OCI-LY1 (cell line): ENCODE data around the gene ALDOA.

Source experiments
- H2AFZ ChIP-seq: fragments of 200-600 bp; sonication (generic), shearing (Covaris generic); 2 replicates; pipeline ENCODE4 v1.6.0; 2014; ENCODE audit warnings: antibody characterized with exemption, mild to moderate bottlenecking, low read length
- H3F3A ChIP-seq: fragments of 200-600 bp; sonication (generic), shearing (Covaris generic); 2 replicates; pipeline ENCODE4 v1.6.0; 2014; ENCODE audit warnings: mild to moderate bottlenecking, antibody characterized with exemption, low read length, moderate library complexity; ENCODE audit not compliant: insufficient read depth
- H3K27ac ChIP-seq: fragments of 200-600 bp; sonication (generic); 2 replicates; pipeline ENCODE4 v1.5.1; 2014; ENCODE audit warnings: low read length, mixed run types, mild to moderate bottlenecking, low read depth; ENCODE audit not compliant: poor library complexity, severe bottlenecking
- H3K27me3 ChIP-seq: fragments of 200-600 bp; sonication (generic); 2 replicates; pipeline ENCODE4 v1.6.0; 2014; ENCODE audit warnings: antibody characterized with exemption, mild to moderate bottlenecking, low read length, moderate library complexity; ENCODE audit not compliant: insufficient read depth
- H3K36me3 ChIP-seq: fragments of 200-600 bp; sonication (generic); 2 replicates; pipeline ENCODE4 v1.6.1; 2014; ENCODE audit warnings: mild to moderate bottlenecking, antibody characterized with exemption, low read length, moderate library complexity, mixed read lengths; ENCODE audit not compliant: insufficient read depth
- H3K4me1 ChIP-seq: fragments of 200-600 bp; sonication (generic); 2 replicates; pipeline ENCODE4 v1.5.1; 2014; ENCODE audit warnings: mild to moderate bottlenecking, low read length, moderate library complexity; ENCODE audit not compliant: insufficient read depth, severe bottlenecking
- H3K4me2 ChIP-seq: fragments of 200-600 bp; sonication (generic), shearing (Covaris generic); 2 replicates; pipeline ENCODE4 v1.6.1; 2014; ENCODE audit warnings: low read length
- H3K4me3 ChIP-seq: fragments of 200-600 bp; sonication (generic); 2 replicates; pipeline ENCODE4 v1.5.1; 2014; ENCODE audit warnings: low read length, low read depth, mild to moderate bottlenecking, mixed read lengths; ENCODE audit not compliant: poor library complexity, severe bottlenecking
- H3K79me2 ChIP-seq: fragments of 200-600 bp; shearing (Covaris generic); 2 replicates; pipeline ENCODE4 v1.6.1; 2016; ENCODE audit warnings: mixed run types, low read length, mixed read lengths; ENCODE audit not compliant: insufficient read depth
- H3K9ac ChIP-seq: fragments of 200-600 bp; sonication (generic), shearing (Covaris generic); 2 replicates; pipeline ENCODE4 v1.6.1; 2014; ENCODE audit warnings: mild to moderate bottlenecking, low read length, mixed read lengths
- H3K9me2 ChIP-seq: fragments of 200-600 bp; sonication (generic), shearing (Covaris generic); 2 replicates; pipeline ENCODE4 v1.6.1; 2014; ENCODE audit warnings: low read depth, mild to moderate bottlenecking, low read length, mixed read lengths
- H3K9me3 ChIP-seq: fragments of 200-600 bp; shearing (Covaris generic); 2 replicates; pipeline ENCODE4 v1.6.1; 2014; ENCODE audit warnings: low read length, mixed read lengths
- H4K20me1 ChIP-seq: fragments of 200-600 bp; sonication (generic), shearing (Covaris generic); 2 replicates; pipeline ENCODE4 v1.6.0; 2016; ENCODE audit warnings: mild to moderate bottlenecking, low read length; ENCODE audit not compliant: insufficient read depth
- EZH2 ChIP-seq: fragments of 200-600 bp; sonication (generic), shearing (Covaris generic); IDR thresholded peaks from 2 replicates; pipeline ENCODE4 v1.8.0; 2017; ENCODE audit warnings: borderline replicate concordance, mixed run types, mild to moderate bottlenecking, antibody characterized with exemption, low read length, moderate library complexity, mixed read lengths
- TF ChIP-seq, protein P1 (sequence below): fragments of 200-600 bp; sonication (generic), shearing (Covaris generic); IDR thresholded peaks from 2 replicates; pipeline ENCODE4 v1.5.1; 2017; ENCODE audit warnings: mild to moderate bottlenecking, antibody characterized with exemption, low read length, moderate library complexity, mixed read lengths

ALDOA gene

DNA sequence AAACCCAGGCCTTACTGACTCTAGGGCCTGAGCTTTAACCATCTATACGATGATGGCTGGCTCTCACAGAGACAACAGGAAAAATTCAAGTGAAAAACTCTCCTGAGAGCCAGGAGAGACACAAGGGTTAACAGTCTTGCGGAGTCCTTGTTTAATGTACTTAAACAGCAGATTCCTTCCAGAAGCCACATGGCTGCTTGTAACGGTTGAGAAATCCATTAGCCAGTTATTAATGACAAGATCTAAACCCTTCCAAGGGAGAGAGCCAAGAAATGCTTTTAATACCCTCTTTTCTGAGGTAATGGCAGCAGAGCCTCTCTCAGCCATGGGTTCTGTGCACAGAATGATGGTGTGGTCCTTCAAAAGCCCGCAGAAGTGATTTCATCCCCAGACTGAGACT, 5.2 kb upstream of the ALDOA start:
- H3K27ac ChIP-seq = no peak overlapping the region
- no peaks in the 10 kb centered on the region for H4K20me1 ChIP-seq
- H3K36me3 ChIP-seq = no peaks in the 10 kb centered on the region
- H3K9ac ChIP-seq = no peak overlapping the region
- H3F3A ChIP-seq = no peaks in the 10 kb centered on the region
- no peaks in the 10 kb centered on the region for H3K9me2 ChIP-seq
- no peak overlapping the region for H3K4me3 ChIP-seq
- no peak overlapping the region for H3K4me2 ChIP-seq
- H3K4me1 ChIP-seq = peaks cover 15% of the 10 kb centered on the region
- TF ChIP-seq, protein P1, sequence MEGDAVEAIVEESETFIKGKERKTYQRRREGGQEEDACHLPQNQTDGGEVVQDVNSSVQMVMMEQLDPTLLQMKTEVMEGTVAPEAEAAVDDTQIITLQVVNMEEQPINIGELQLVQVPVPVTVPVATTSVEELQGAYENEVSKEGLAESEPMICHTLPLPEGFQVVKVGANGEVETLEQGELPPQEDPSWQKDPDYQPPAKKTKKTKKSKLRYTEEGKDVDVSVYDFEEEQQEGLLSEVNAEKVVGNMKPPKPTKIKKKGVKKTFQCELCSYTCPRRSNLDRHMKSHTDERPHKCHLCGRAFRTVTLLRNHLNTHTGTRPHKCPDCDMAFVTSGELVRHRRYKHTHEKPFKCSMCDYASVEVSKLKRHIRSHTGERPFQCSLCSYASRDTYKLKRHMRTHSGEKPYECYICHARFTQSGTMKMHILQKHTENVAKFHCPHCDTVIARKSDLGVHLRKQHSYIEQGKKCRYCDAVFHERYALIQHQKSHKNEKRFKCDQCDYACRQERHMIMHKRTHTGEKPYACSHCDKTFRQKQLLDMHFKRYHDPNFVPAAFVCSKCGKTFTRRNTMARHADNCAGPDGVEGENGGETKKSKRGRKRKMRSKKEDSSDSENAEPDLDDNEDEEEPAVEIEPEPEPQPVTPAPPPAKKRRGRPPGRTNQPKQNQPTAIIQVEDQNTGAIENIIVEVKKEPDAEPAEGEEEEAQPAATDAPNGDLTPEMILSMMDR = no peak
- TF ChIP-seq EZH2 = no peak
- no peaks in the 10 kb centered on the region; the same call in 1 of the 2 replicates for H3K79me2 ChIP-seq
- H3K27me3 ChIP-seq = no peaks in the 10 kb centered on the region
- no peak overlapping the region for H2AFZ ChIP-seq
- no peaks in the 10 kb centered on the region for H3K9me3 ChIP-seq

DNA sequence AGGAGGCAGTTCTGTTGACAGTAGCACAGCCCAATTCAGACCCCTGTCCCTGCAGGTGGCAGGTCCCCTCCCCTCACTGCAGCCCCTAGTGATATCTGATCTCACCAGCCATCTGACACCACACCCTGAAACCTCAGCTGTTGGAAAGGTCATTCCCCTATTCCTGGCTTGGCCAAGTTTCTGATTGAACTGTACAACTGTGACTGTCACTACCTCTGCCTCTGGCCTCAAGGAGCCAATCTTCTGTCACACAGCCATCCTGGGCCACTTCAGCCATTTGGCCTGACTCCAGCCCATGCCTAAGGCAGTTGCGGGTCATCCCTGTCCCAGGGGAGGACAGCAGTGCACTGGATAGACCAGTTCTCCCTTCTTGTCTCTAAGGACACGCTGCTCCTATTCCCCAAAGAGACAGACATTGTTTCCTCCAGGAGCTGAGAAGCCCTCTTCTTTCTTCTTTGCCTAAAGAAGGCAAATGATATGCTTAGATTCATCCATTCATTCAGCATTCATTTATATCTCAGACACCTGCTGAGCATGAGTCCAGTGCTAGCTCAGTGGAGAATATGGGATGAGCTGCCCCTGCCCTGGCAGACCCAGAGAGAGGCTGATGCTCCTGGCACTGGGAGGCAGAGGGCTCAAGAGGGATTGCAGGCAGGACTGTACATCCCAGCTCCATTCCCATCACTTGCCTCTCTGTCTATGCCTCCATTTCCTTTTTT, 4.6 kb upstream of the ALDOA start:
- Histone ChIP-seq H3K79me2 (peaks cover 4% of the 10 kb centered on the region; the same call in 1 of the 2 replicates), H3K4me3 (no peak overlapping the region), H2AFZ (no peak overlapping the region), H3K9ac (no peak overlapping the region), H3K27me3 (no peaks in the 10 kb centered on the region), H3K36me3 (peaks cover 4% of the 10 kb centered on the region), H3F3A (no peaks in the 10 kb centered on the region), H3K4me2 (no peak overlapping the region), H3K27ac (no peak overlapping the region), H3K9me3 (no peaks in the 10 kb centered on the region), H3K4me1 (peaks cover 15% of the 10 kb centered on the region), H4K20me1 (no peaks in the 10 kb centered on the region), H3K9me2 (no peaks in the 10 kb centered on the region)
- TF ChIP-seq, protein P1 = no peak
- TF ChIP-seq EZH2 = no peak

DNA sequence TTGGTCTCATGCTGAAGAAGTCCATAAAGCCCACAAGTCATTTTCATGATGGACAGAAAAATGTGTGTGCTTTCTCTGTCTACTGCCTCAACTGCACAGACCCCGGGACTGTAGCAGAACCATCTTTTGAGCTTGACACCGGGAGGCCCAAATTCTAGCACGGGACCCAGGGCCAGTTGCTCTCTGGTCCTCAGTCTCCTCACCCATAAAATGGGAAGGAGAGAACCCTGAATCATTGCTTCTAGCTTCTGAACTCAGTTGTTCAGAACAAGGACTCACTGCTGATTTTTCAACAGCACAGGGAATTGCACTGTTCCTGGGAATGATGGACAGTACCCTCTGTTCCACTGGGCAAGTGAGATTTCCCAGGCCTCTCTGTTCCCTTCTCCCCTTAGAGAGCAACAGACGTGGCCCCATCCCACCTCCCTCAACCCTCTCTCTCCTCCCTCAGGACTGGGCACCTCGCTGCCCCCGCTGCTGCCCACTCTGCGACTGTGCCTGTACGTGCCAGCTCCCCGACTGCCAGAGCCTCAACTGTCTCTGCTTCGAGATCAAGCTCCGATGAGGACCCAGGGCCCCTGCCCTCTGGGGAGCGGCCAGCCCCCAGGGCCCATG, 2.2 kb upstream of the ALDOA start:
- no peaks in the 10 kb centered on the region for H3K9me2 ChIP-seq
- H2AFZ ChIP-seq = no peak overlapping the region
- H3K9me3 ChIP-seq = no peaks in the 10 kb centered on the region
- H3K4me1 ChIP-seq = peaks cover 33% of the 10 kb centered on the region
- peak overlapping the region; percentile 94 for H3K9ac ChIP-seq
- no peak for TF ChIP-seq EZH2
- TF ChIP-seq, protein P1 = no peak
- H3K36me3 ChIP-seq = peaks cover 26% of the 10 kb centered on the region
- H3K27ac ChIP-seq = peak overlapping the region; percentile 90
- H3K4me2 ChIP-seq = peak overlapping the region; percentile 82
- H3F3A ChIP-seq = no peaks in the 10 kb centered on the region
- peaks cover 13% of the 10 kb centered on the region for H3K79me2 ChIP-seq
- H4K20me1 ChIP-seq = no peaks in the 10 kb centered on the region
- H3K4me3 ChIP-seq = peak overlapping the region; percentile 78
- no peaks in the 10 kb centered on the region for H3K27me3 ChIP-seq
